ENCODE data around the gene OR2H1. TPM values are rescaled to one million over a fixed set of nuclear protein-coding genes. Genes with fewer than 3 reads are reported as not detected.
A peak's percentile ranks its signal among the peaks of the same experiment; 100 is the strongest.
"Not testable (repeated sequence)": the region's sequence is repeated elsewhere in the genome, so short reads cannot be mapped to it uniquely, and the experiment has no call there.

The OR2H1 gene
- total and polyA plus RNA-seq, 9 of the 15 experiments (the other 6 are each of a cell fraction or from before 2014, with no cell fraction given), result not detected

- WGBS (ENCODE audit: insufficient coverage, low coverage, missing lambda C conversion rate), result under 1% methylated on average over 18 of the region's 18 CpGs
- H3K27ac ChIP-seq (ENCODE audit: extremely low read depth, low read depth, low read length); in situ Hi-C loops (cut with MboI); H3K79me2 ChIP-seq (ENCODE audit: control insufficient read depth, insufficient read depth, low read length); POLR2A ChIA-PET; H3K4me2 ChIP-seq (ENCODE audit: insufficient read depth, low read length); H3K9ac ChIP-seq (ENCODE audit: insufficient read depth in 1 of 2, low read depth in 2 of 2, low read length in 2 of 2); H3K4me3 ChIP-seq; BruUV-seq (replicated peaks); H3K9me1 ChIP-seq (ENCODE audit: control insufficient read depth, insufficient read depth, low read length); H3K9me3 ChIP-seq (replicated peaks; ENCODE audit: control insufficient read depth, insufficient read depth, low read depth, low read length); H3K36me3 ChIP-seq (ENCODE audit: control insufficient read depth, insufficient read depth, low read length); H4K20me1 ChIP-seq (replicated peaks; ENCODE audit: control insufficient read depth, insufficient read depth, low read length); H3K4me1 ChIP-seq (replicated peaks in 1 of 2; ENCODE audit: control insufficient read depth in 2 of 2, insufficient read depth in 2 of 2, low read length in 2 of 2); TF ChIP-seq REST (CRISPR knock-in tag; IDR thresholded peaks at IDR 0.05; ENCODE audit: low read depth): not testable (repeated sequence)
- peaks cover 0 to 15% of the 10 kb centered on the region in 2 experiments; a peak in 3 of 5 replicates for H3K27me3 ChIP-seq (ENCODE audit: control insufficient read depth in 2 of 2, insufficient read depth in 2 of 2, low read length in 2 of 2)
- CTCF ChIA-PET (ENCODE audit: low intra/inter-chr PET ratio), result interaction anchor here (0.7 to 1.2 kb wide), 4 partner anchors 153 to 316 kb away, joined by 3 read pairs; no protein-coding TSS in a partner anchor
- H2AFZ ChIP-seq (ENCODE audit: low read depth, low read length), result 0 out of 2 replicates have a peak overlapping the region, but pooled peaks have one; percentile 27
- peak; percentile 80 for FAIRE-seq
- intact Hi-C loops (cut with micrococcal nuclease), result loop anchor here (1.0 to 5.0 kb wide), 3 partner anchors 81 to 216 kb away; no protein-coding TSS in a partner anchor
- DNase-seq (ENCODE audit: extremely low read depth in 1 of 4, low spot score in 3 of 4), result peak in 2 of 4 experiments; percentile 35 to 71
- peak; percentile 95 for ATAC-seq
- TF ChIP-seq, protein P1, sequence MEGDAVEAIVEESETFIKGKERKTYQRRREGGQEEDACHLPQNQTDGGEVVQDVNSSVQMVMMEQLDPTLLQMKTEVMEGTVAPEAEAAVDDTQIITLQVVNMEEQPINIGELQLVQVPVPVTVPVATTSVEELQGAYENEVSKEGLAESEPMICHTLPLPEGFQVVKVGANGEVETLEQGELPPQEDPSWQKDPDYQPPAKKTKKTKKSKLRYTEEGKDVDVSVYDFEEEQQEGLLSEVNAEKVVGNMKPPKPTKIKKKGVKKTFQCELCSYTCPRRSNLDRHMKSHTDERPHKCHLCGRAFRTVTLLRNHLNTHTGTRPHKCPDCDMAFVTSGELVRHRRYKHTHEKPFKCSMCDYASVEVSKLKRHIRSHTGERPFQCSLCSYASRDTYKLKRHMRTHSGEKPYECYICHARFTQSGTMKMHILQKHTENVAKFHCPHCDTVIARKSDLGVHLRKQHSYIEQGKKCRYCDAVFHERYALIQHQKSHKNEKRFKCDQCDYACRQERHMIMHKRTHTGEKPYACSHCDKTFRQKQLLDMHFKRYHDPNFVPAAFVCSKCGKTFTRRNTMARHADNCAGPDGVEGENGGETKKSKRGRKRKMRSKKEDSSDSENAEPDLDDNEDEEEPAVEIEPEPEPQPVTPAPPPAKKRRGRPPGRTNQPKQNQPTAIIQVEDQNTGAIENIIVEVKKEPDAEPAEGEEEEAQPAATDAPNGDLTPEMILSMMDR (IDR thresholded peaks at IDR 0.05 in 2 of 3, conservative IDR thresholded peaks at IDR 0.05 in 1 of 3; ENCODE audit: insufficient read depth in 2 of 3, low read depth in 1 of 3, low read length in 3 of 3), result peak; percentile 53 to 73 (median 55)
- TF ChIP-seq, protein P2, sequence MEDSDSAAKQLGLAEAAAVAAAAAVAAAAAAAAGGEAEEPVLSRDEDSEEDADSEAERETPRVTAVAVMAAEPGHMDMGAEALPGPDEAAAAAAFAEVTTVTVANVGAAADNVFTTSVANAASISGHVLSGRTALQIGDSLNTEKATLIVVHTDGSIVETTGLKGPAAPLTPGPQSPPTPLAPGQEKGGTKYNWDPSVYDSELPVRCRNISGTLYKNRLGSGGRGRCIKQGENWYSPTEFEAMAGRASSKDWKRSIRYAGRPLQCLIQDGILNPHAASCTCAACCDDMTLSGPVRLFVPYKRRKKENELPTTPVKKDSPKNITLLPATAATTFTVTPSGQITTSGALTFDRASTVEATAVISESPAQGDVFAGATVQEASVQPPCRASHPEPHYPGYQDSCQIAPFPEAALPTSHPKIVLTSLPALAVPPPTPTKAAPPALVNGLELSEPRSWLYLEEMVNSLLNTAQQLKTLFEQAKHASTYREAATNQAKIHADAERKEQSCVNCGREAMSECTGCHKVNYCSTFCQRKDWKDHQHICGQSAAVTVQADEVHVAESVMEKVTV (CRISPR knock-in tag; IDR thresholded peaks at IDR 0.05), result peak; percentile 95
- TF ChIP-seq ZNF75A (CRISPR knock-in tag; IDR thresholded peaks at IDR 0.05) (0 out of 2 replicates have a peak, but pooled peaks have one; percentile 7), GATA2 (CRISPR knock-in tag; IDR thresholded peaks at IDR 0.05) (0 out of 2 replicates have a peak, but pooled peaks have one; percentile 45), REST (IDR thresholded peaks at IDR 0.05; ENCODE audit: borderline replicate concordance) (peak; percentile 84; the same call in 1 of the 2 replicates), SMC3 (conservative IDR thresholded peaks at IDR 0.05; ENCODE audit: insufficient read depth, low read depth, low read length) (peak; percentile 42; the same call in 1 of the 2 replicates), MAFG (tag; conservative IDR thresholded peaks at IDR 0.05) (0 out of 2 replicates have a peak, but pooled peaks have one; percentile 22), MAZ (CRISPR knock-in tag; conservative IDR thresholded peaks at IDR 0.05 in 1 of 2, IDR thresholded peaks at IDR 0.05 in 1 of 2) (0 out of 4 replicates have a peak, but pooled peaks of 1 of the 2 experiments have one; percentile 20)
Measured at GRCh38 chr6:29436730-29437129, 20.2 kb upstream of the OR2H1 start.
